Transverse colon (tissue), 4 donors: ENCODE data around the gene JAGN1.

Experiments used
- CTCF ChIP-seq, 5 experiments: fragments of 200-600 bp in 3 of 5; fragments of 450-650 bp in 2 of 5; sonication (generic) in 3 of 5; IDR thresholded peaks; 1 replicate in 2 of 5; 2 replicates in 3 of 5; pipeline ENCODE4 v1.5.1; 2016 to 2017; ENCODE audit warnings: antibody characterized with exemption in 5 of 5, inconsistent platforms in 3 of 5, mild to moderate bottlenecking in 2 of 5, moderate library complexity in 1 of 5
- EP300 ChIP-seq: sonication (generic); formaldehyde crosslinking; IDR thresholded peaks from one replicate; pipeline ENCODE4 v1.6.1; 2017; ENCODE audit warnings: antibody characterized with exemption, low read depth
- POLR2A ChIP-seq: fragments of 450-650 bp; IDR thresholded peaks from one replicate; pipeline ENCODE4 v1.6.1; 2016; ENCODE audit warnings: antibody characterized with exemption, mild to moderate bottlenecking, moderate library complexity
- POLR2AphosphoS5 ChIP-seq, 3 donors: sonication (generic); formaldehyde crosslinking; IDR thresholded peaks; one replicate each; pipeline ENCODE4 v1.6.1; 2016; ENCODE audit warnings: antibody characterized with exemption in 3 of 3

- no peak for TF ChIP-seq CTCF (IDR thresholded peaks at IDR 0.05)
- no peak for TF ChIP-seq POLR2AphosphoS5 (IDR thresholded peaks at IDR 0.05)
- TF ChIP-seq EP300: no peak
- TF ChIP-seq POLR2A: no peak
Observed at GRCh38 chr3:9912294-9912935, 22.0 kb downstream of the JAGN1 start.
